ENCODE results near the gene RAB3D.
"Not testable (repeated sequence)": the region's sequence is repeated elsewhere in the genome, so short reads cannot be mapped to it uniquely, and the experiment has no call there.

RAB3D gene

DNA sequence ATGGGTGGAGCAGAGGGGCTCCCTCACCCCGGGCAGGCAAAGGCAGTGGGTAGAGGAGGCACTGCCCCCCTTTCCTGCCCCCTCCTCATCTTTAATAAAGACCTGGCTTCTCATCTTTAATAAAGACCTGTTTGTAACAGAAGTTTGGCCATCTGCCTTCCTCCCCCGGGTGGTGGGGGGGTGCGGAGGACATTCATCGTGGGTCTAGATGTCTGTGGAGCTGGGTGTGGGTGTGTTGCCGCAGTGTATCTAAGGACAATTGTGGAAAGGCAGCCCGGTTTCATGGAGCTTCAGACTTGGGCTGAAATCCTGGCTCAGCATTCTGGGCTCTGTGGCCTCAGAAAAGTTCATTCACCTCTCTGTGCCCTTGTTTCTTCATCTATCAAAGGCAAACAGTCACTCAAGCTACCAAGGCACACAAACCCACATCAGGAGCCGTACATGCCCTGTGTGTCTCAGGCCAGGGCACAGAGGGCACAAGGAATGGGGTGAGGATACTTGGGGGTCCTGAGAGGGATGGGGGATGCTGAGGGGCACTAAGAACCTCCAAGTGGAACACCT, 26.2 kb upstream of the RAB3D start:
- no peak for DNase-seq

DNA sequence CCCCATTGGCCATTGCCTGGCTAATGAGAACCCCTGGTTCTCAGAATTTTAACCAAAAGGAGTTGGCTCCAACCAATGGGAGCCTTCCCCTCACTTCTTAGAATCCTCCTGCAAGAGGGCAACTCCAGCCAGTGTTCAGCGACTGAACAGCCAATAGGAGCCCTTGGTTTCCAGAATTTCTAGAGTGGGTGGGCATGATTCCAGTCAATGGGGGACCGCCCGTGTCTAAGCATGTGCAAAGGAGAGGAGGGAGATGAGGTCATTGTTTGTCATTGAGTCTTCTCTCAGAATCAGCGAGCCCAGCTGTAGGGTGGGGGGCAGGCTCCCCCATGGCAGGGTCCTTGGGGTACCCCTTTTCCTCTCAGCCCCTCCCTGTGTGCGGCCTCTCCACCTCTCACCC, 25.5 kb upstream of the RAB3D start:
- DNase-seq: no peak

DNA sequence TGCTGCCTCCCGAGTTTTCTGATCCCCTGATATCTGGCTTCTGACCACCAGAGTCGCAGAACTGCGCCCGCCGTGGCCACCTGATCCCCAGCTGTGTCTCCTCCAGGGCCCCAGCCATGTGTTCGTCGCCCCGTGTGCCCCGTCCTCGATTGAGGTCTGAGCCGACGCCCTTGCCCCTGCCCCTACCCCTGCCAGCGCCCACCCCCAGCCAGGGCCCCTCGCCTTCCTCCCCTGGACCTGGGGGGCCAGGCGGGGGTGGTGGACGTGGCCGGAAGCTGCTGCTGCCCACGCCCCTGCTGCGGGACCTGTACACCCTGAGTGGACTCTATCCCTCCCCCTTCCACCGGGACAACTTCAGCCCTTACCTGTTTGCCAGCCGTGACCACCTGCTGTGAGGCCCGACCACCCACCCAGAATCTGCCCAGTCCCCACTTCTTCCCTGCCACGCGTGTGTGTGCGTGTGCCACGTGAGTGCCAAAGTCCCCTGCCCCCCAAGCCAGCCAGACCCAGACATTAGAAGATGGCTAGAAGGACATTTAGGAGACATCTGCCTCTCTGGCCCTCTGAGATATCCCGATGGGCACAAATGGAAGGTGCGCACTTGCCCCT, 24.9 kb upstream of the RAB3D start:
- DNase-seq: no peak

DNA sequence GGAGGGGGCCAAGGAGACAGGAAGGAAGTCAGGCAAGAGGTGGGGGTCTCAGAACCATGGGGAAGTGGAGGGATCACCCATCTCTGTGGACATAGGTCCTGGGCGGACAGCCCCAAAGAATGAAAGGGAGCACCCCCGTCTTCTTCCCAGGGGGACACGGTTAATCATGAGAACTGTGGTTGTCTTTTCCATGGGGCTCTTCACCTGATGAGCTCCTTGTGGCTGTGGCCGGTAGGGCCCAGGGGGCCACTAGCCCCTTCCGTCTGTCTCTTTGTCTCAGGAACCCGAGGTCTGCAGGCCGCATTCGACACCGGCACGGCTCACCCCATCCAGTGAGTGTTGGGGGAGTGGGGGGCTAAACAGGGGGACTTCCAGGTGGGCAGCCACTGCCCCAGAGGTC, 24.4 kb upstream of the RAB3D start:
- DNase-seq: no peak

DNA sequence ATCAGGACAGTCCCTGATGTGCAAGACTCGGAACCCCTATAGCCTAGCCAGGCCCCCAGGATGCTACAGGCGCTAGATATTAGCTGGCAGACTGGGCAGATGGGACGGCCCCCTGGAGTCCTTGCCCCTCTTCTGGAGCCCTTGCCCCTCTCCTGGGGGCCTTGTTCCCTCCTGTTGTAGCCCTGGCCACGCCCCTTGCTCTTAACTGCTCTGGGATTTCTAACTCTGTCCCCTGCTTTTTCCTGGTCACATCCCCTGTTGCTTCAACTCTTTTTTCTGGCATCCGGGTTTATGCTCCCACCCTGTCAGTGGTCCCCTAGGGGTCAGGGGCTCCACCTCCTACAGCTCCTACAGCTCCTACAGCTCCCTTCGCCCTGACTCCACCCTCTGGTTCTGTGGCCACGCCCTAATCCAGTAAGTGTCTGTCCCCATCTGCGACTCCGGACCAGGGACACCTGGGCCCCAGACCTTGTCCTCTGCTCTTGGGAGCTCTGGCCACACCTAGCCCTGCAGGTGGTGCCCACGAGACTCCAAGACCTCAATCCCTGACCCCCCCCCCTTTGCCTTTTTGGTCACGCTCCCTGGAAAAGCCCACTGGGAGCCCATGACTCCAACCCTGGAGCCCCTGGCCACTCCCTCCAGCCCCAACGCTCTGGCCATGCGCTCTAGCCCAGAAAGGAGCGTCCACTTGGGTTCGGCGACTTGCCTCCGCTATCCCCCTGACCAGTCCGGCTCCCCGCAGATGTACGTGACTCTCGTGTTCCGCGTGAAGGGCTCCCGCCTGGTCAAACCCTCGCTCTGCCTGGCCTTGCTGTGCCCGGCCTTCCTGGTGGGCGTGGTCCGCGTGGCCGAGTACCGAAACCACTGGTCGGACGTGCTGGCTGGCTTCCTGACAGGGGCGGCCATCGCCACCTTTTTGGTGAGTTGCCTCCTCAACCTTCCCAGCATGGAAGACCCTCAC, 22.6 kb upstream of the RAB3D start:
- no peak for DNase-seq

DNA sequence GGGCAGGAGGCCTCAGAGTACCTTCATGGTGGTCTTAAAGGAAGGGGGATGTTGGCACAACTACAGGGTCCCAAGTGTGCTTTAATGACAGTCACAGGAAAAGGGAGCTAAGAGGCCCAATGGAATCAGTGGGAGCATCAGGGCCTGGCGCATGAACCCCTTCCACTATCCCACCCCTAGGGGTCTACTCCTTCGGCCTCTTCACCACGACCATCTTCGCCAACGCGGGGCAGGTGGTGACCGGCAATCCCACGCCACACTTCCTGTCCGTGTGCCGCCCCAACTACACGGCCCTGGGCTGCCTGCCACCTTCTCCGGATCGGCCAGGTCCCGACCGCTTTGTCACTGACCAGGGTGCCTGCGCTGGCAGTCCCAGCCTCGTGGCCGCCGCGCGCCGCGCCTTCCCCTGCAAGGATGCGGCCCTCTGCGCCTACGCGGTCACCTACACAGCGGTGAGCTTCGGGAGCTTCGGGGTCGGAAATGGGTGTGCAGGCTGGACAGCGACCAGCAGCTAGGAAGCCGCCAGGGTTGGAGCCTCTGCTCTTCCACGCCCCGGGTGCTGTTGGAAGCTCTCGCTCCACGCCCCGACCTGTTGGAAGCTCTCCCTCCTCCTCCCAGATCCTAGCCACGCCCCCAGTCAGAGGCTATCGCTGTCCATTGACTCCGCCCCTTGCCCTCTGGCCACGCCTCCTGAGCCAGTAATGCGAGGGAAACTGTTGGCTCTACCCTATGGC, 21.7 kb upstream of the RAB3D start:
- DNase-seq: no peak

DNA sequence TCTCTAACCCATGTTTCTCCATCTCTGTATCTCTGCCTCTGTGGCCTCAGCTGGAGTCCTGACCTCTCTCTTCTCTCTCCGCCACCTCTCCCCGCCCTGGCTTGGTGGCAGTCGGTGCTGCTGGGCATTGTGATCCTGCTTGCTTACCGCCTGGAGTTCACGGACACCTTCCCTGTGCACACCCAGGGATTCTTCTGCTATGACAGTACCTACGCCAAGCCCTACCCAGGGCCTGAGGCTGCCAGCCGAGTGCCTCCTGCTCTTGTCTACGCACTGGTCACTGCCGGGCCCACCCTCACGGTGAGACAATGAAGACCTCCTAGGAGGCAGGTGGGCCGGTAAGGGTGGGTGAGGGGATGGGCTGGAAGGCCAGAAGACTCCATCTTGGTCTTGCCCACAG, 20.0 kb upstream of the RAB3D start:
- no peak for DNase-seq

DNA sequence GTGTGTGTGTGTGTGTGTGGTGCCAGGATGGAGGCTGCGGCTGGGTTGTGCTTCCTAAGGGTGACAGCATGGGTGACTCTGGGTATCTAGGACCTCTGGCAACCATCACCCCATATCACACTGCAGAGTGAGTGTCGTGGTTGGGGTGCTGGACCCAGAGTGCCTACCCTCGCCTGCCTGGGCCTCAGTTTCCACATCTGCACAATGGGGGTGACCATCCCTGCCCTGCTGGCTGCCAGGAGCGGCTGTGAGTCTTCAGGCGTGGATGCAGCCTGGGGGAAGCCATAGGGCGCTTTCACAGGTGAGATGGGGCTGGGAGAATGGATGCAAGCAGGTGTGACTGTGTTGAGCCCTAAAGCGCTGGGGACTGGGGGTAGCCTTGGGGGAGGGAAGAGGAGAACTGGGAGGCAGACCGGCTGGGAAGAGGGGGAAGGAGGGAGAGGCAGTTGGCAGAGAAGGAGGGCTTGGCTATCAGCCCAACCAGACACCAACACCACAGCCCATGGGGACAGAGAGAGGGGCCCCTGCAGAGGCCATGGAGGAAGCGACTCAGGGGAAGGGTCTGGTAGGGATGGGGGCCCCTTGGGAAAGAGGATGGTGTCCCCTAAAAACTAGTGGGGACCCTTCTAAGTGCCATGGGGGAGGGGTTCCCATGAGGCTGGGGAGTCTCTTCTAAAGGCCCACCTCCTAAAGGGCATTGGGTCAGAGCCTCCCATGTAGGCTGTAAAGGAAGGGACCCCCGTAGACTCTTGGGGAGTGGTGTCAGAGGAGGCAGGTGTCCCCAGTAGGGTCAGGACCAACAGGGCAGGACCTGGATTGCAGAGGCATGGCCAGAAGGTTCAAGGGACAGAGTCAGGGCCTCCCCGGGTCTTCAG, 17.5 kb upstream of the RAB3D start:
- DNase-seq: no peak

DNA sequence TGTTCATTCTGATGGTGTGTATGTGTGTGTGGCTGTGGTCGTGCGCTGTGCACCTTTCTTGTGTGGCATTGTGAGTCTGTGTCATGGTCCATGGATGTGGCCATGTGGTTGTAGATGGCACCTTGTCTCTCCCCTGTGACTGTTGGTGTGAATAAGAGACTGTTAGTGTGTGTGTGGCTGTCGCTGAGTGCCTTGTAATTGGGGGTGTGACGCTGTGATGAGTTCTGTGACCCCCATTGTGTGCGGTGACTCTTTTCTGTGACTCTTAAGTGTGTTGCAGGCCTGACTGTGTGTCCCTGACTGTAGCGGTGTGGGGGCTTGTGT, 16.6 kb upstream of the RAB3D start:
- no peak for DNase-seq

DNA sequence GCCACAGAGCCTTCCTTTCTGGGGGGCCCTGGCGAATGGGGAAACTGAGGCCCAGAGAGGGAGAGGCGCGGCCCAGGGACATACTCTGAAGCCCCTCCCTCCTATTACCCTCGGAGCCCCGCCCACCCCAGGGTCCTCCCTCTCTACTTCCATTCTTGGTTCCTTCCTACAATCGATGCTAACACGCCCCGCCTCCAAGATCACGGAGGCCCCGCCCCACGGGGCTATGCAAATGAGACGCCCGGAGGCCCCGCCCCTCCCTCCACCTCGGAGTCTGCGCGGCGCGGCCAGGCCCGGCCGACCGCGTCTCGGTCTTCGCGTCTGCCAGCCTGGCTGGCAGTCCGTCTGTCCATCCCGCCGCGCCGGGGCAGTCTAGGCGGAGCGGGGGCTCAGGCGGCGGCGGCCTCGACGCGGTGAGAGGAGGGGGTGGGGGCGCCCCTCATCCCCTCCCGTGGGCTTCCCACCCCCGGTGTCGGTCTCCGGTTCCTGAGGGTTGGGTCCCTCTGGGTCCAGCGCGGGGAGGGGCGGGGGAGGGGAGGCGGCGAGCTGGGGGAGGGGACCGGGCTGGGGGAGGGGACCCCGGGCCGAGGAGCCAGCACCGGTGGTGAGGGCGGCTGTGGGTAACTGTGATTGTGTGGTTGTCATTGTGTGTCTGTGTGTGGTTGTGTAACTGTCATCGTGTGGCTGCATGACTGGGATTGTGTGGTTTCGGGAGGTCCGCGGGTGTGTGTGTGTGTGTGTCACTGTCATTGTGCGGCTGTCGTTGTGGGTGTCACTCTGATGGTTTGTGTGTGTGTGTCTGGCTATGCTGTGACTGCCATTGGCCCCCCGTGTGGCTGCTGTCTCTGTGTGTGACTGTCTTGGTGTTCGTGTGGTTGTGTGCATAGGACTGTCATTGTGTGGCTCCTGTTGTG, 16.0 kb upstream of the RAB3D start, which contains the start of gene PLPPR2:
Gene PLPPR2, plus strand, starts transcription at position 273 of the 914 bp plus-strand sequence. CDS start 2,242 bp downstream, outside the sequence.
- DNase-seq: peak; percentile 88

DNA sequence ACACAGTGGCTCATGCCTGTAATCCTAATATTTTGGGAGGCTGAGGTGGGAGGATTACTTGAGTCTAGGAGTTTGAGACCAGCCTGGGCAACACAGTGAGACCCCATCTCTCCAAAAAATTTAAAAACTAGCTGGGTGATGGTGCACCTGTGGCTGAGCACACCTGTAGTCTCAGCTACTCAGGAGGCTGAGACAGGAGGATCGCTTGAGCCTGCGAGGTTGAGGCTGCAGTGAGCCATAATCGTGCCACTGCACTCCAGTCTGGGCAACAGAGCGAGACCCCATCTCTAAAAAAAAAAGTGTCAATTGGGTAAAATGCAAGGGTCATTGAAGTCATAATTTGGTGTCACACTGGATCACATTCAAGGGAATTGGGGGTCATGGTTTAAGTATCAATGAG, 14.6 kb upstream of the RAB3D start:
- not testable (repeated sequence) for DNase-seq

DNA sequence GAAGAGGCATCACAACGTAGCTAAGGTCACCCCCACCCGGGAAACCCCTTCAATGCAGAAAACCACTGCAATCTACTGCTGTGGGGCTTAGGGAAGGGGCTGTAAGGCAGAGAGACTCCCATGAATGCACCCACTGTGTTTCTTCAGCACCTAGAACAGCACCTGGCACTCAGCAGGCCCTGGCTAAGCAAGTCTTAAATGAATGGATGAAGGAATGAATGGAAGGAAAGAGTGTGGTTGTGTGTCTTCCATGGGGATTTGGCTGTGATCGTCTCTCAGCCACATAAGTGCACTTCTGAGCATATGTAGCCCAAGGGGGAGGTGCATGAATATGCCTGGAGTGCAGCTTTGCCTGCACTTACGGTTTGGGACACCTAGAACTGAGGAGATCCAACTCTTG, 9.7 kb upstream of the RAB3D start:
- DNase-seq: no peak

DNA sequence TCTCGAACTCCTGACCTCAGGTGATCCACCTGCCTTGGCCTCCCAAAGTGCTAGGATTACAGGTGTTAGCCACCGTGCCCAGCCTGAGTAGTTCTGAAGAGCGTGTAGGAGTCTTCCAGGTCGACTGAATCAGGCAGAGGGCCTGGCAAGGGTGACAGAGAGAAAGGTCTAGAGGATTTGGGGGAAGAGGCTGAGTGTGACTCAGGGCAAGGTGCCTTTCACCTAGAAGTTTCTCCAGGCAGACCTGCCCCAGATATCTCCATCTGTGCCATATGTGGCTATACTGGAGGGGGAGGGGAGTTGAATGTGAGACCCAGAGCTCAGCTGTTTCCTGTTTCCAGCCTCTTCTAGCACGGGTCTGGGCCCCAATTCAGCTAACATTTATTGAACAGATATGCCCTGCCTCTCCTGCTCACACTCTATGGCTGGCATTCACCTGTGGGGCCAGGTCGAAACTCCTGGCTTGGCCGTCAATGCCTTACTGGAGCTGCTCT, 8.1 kb upstream of the RAB3D start:
- no peak for DNase-seq

DNA sequence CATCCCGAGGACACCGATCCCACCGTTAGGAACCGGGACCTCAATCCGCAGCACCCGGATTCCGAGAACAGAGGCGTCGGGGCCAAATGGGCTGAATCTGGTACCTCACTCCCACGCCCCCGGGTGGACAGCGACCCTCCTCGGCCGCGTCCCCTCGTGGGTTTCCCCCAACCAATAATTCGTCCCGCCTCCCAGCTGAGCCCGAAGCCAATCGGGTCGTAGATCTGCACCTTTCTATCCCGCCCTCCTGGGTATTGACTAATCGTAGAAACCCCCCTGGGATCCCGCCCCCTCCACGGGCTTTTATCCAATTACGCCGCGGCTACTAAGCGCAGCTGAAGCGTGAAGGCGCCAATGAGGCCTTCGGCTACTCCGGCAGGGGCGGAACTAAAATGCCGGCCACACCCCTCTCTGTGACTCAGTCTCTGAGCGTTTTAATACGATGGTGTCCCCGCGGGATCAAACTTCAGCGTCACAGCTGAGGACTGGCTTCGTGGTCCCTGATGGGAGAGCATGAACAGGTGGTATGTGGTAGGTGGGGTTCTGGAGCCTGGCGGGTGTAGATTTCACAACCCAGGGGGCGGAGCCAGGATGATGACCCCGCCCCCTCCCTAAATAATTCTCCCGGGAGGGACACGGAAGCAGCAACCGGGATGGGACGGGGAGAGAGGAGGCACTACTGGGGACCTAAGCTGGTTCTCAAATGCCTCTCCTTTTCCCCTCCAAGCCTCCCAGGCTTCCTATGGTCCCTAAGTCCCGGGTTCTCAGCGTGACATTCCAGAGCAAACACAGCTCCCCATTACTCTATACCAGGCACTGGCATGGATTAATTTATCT, 6.9 kb upstream of the RAB3D start, which contains the start of the genes CCDC159 and TMEM205:
Gene CCDC159, plus strand, starts transcription at position 416 of the 837 bp plus-strand sequence. Its CDS starts 88 bp downstream, at position 504.
Gene TMEM205, minus strand, starts transcription at position 165 of the 837 bp plus-strand sequence. CDS start 649 bp downstream, outside the sequence.
- peak; percentile 99 for DNase-seq

DNA sequence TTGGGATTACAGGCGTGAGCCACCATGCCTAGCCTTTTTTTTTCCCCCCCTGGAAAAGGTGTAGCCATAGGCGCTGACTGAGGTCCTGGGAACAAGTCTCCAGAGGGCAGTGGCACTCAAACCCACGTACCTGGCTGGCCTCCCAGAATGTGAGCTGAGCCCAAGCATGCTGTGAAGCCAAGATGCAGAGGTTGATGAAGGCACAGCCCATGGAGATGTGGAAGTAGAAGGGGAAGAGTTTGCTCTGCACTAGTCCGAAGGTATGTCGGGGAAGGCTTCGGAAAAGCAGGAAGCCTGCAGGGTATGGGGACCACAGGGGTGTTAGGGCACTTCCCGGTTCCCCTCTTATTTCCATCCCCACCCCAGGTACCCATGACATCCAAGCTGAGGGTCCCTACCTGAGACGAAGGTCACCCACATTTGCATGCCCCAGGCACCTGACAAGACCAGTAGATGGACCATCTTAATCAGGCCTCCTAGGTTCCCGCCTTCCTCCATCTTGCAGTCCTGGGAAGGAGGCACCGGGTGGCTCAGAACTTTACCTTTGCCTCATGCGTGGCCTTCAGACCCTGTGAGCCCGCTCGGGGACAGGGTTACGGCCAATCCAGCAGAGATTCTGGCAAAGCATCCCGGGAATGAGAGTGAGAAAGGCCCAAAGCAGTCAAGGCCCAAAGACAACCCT, 5.8 kb upstream of the RAB3D start:
- no peak for DNase-seq

DNA sequence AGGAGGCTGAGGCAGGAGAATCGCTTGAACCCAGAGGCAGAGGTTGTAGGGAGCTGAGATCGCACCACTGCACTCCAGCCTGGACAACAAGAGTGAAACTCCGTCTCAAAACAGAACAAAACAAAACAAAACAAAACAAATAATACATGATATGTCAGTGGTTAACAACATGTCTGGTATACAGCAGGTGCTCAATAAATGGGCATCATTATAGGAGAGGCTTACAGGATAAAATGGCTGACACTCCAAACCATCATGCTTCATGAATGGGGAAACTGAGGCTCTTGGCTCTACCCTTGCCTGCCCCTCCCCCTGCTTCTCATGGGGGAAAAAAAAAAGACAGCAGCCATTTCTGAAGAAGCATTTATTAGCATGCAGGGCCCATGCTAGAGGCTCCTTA, 3.0 kb upstream of the RAB3D start:
- no peak for DNase-seq

DNA sequence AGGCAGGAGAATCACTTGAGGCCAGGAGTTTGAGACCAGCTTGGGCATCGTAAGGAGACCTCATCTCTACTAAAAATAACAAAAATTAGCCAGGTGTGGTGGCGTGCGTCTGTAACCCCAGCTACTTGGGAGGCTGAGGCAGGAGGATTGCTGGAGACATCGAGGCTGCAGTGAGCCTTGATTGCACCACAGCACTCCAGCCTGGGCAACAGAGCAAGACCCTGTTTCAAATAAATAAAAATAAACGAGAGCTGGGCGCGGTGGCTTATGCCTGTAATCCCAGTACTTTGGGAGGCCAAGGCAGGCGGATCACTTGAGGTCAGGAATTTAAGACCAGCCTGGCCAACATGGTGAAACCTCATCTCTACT, 626 bp upstream of the RAB3D start:
- not testable (repeated sequence) for DNase-seq

DNA sequence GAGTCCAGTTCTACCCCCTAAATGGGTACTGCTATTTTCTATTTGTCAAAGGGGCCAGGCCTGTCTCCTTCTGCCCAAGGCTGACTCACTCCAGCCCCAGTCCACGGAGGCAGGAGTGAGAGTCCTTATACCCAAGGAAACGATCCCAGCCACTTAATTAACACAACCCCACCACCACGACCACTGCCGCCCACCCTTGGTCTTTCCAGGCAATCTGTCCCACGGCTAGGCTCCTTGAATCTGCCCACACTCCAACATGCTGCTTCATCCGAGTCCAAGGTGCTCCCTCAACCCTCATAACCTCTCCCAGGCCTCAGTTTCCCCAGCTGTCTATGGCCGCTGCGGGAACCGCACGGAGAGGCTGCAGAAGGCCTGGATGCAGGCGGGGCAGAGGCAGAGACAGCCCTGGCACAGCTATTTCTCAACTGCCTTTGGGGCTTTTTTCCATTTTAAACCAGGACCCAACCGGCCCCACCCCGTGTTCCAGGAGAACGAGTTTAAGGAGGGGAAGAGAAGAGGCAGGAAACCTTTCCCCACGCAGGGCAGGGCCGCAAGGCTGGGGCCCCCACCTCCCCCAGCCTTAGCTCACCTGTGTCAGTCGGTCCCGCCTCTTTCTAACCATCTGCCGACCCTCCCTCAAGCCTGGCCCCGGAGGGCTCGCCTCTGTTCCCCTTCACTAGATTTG, 746 bp downstream of the RAB3D start:
- no peak for DNase-seq

DNA sequence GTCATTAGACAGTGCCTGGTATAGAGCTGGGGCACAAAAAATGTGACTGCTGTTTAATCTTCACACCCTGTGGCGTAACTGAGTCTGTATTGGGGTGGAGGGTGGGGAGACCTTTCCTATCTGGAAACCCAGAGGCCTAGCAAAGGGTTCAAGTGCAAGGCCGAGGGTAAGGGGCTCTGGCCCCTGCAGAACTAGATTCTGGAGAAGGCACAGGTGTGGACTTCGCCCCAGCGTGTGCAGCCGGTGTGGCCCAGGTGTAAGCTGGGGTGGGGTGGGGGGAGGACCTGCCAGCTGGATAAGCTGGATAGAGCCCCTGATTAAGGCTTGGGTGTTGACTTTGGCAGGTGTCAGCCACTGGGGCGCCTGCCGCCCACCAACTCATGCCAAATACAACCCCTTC, 1.3 kb downstream of the RAB3D start:
- no peak for DNase-seq
